CD4-positive, CD25-positive, alpha-beta regulatory T cell (primary cell): ENCODE results near the gene IGF1. TPM values are rescaled to one million over a fixed set of nuclear protein-coding genes. Genes with fewer than 3 reads are reported as not detected.

Experiments
- ATAC-seq, 2 donors: fragments of 150-1000 bp; cut with Tn5 transposase; one replicate each; pipeline ENCODE4 v1.10.0; 2021; ENCODE audit warnings: low read depth in 2 of 2, moderate number of reproducible peaks in 2 of 2, moderate library complexity in 1 of 2
- DNase-seq, 3 donors: peaks; one replicate each; pipeline versions ENCODE4 v3.0.0 to v3.0.0-alpha.2; 2012 to 2022; ENCODE audit warnings: mixed read lengths in 1 of 3
- H3K27ac ChIP-seq: one replicate; pipeline ENCODE4 v1.7.0; 2013; ENCODE audit warnings: mild to moderate bottlenecking, low read length; ENCODE audit not compliant: insufficient read depth, poor library complexity, severe bottlenecking
- H3K27me3 ChIP-seq: one replicate; pipeline ENCODE4 v1.7.0; 2013; ENCODE audit warnings: low read length; ENCODE audit not compliant: control insufficient read depth, insufficient read depth
- H3K36me3 ChIP-seq: one replicate; pipeline ENCODE4 v1.7.0; 2013; ENCODE audit warnings: mild to moderate bottlenecking, low read length, moderate library complexity; ENCODE audit not compliant: control insufficient read depth, insufficient read depth
- H3K4me1 ChIP-seq: 2 replicates; pipeline ENCODE4 v1.7.0; 2013; ENCODE audit warnings: mild to moderate bottlenecking, low read length; ENCODE audit not compliant: insufficient read depth, control insufficient read depth, poor library complexity, severe bottlenecking
- H3K4me3 ChIP-seq: one replicate; pipeline ENCODE4 v1.7.0; 2013; ENCODE audit warnings: low read depth, mild to moderate bottlenecking, low read length, moderate library complexity
- H3K9me3 ChIP-seq, 2 experiments: 1 replicate in 1 of 2; 2 replicates in 1 of 2; pipeline ENCODE4 v1.7.0; 2013; ENCODE audit warnings: low read length in 2 of 2, mild to moderate bottlenecking in 1 of 2, moderate library complexity in 1 of 2; ENCODE audit not compliant: control insufficient read depth in 2 of 2
- H3K27ac Mint-ChIP-seq, 3 donors: one replicate each; pipeline ENCODE4 v1.8.0; 2020 to 2022; ENCODE audit warnings: mild to moderate bottlenecking in 3 of 3, mixed read lengths in 3 of 3, moderate library complexity in 2 of 3
- H3K27me3 Mint-ChIP-seq: one replicate; pipeline ENCODE4 v1.8.0; 2022; ENCODE audit warnings: mild to moderate bottlenecking, mixed read lengths
- H3K36me3 Mint-ChIP-seq: one replicate; pipeline ENCODE4 v1.8.0; 2020; ENCODE audit warnings: mixed read lengths
- H3K4me1 Mint-ChIP-seq, 4 donors: one replicate each; pipeline ENCODE4 v1.8.0; 2020 to 2022; ENCODE audit warnings: mixed read lengths in 4 of 4, mild to moderate bottlenecking in 1 of 4
- H3K4me3 Mint-ChIP-seq, 4 donors: one replicate each; pipeline ENCODE4 v1.8.0; 2020 to 2022; ENCODE audit warnings: mild to moderate bottlenecking in 4 of 4, mixed read lengths in 4 of 4, moderate library complexity in 3 of 4
- H3K9me3 Mint-ChIP-seq, 7 donors: one replicate each; pipeline ENCODE4 v1.8.0; 2020 to 2022; ENCODE audit warnings: mixed read lengths in 7 of 7, mild to moderate bottlenecking in 3 of 7, moderate library complexity in 2 of 7
- polyA plus RNA-seq, 4 donors: library from polyadenylated mRNA; unstranded; fragments of 300-500 nt; fragmentation: Illumina TruSeq; gene quantifications; one replicate each; pipeline ENCODE4 v1.2.3, GENCODE V29; 2021
- total RNA-seq: library from RNA; stranded (reverse); gene quantifications from one replicate; pipeline ENCODE4 v1.2.3, GENCODE V29; 2022

Gene IGF1
- total and polyA plus RNA-seq, 5 donors from 2014 or later, result not detected

GRCh38 chr12:102433304-102433703 lies 47.1 kb downstream of the IGF1 start:
- no peaks in the 10 kb centered on the region for H3K4me1 ChIP-seq
- Mint-ChIP-seq H3K36me3 (no peaks in the 10 kb centered on the region), H3K9me3 (peaks cover 0 to 6% (median 0%) of the 10 kb centered on the region in 7 donors), H3K4me3 (no peak overlapping the region), H3K27me3 (no peaks in the 10 kb centered on the region), H3K27ac (no peak overlapping the region), H3K4me1 (no peaks in the 10 kb centered on the region)
- H3K9me3 ChIP-seq, result no peaks in the 10 kb centered on the region
- H3K4me3 ChIP-seq, result no peak overlapping the region
- no peaks in the 10 kb centered on the region for H3K27me3 ChIP-seq
- no peak overlapping the region for H3K27ac ChIP-seq
- no peaks in the 10 kb centered on the region for H3K36me3 ChIP-seq
- ATAC-seq (no peak), DNase-seq (no peak)

- Mint-ChIP-seq H3K9me3 (peaks cover 0 to 6% (median 0%) of the 10 kb centered on the region in 7 donors), H3K27me3 (no peaks in the 10 kb centered on the region), H3K27ac (no peak overlapping the region), H3K4me3 (no peak overlapping the region), H3K36me3 (no peaks in the 10 kb centered on the region), H3K4me1 (no peaks in the 10 kb centered on the region)
- no peaks in the 10 kb centered on the region for H3K9me3 ChIP-seq
- H3K27ac ChIP-seq, result no peak overlapping the region
- no peaks in the 10 kb centered on the region for H3K36me3 ChIP-seq
- H3K4me1 ChIP-seq, result no peaks in the 10 kb centered on the region
- DNase-seq (no peak), ATAC-seq (no peak)
- no peak overlapping the region for H3K4me3 ChIP-seq
- H3K27me3 ChIP-seq, result no peaks in the 10 kb centered on the region
Observed at GRCh38 chr12:102430661-102431060, 49.7 kb downstream of the IGF1 start.

GRCh38 chr12:102429211-102430154 lies 50.9 kb downstream of the IGF1 start:
- Mint-ChIP-seq H3K27me3 (no peaks in the 10 kb centered on the region), H3K36me3 (no peaks in the 10 kb centered on the region), H3K27ac (no peak overlapping the region), H3K4me1 (no peaks in the 10 kb centered on the region), H3K4me3 (no peak overlapping the region), H3K9me3 (peaks cover 0 to 8% (median 0%) of the 10 kb centered on the region in 7 donors)
- H3K27ac ChIP-seq, result no peak overlapping the region
- ATAC-seq (no peak), DNase-seq (no peak)
- H3K36me3 ChIP-seq, result no peaks in the 10 kb centered on the region
- H3K4me3 ChIP-seq, result no peak overlapping the region
- H3K27me3 ChIP-seq, result no peaks in the 10 kb centered on the region
- H3K4me1 ChIP-seq, result no peaks in the 10 kb centered on the region
- H3K9me3 ChIP-seq, result no peaks in the 10 kb centered on the region

- H3K4me3 ChIP-seq, result no peak overlapping the region
- Mint-ChIP-seq H3K4me1 (no peaks in the 10 kb centered on the region), H3K9me3 (peaks cover 0 to 8% (median 0%) of the 10 kb centered on the region in 7 donors), H3K27me3 (no peaks in the 10 kb centered on the region), H3K36me3 (no peaks in the 10 kb centered on the region), H3K4me3 (no peak overlapping the region), H3K27ac (no peak overlapping the region)
- peaks cover 0 to 2% of the 10 kb centered on the region in 2 experiments for H3K9me3 ChIP-seq
- ATAC-seq, result no peak
- no peaks in the 10 kb centered on the region for H3K4me1 ChIP-seq
- H3K27ac ChIP-seq, result no peak overlapping the region
- DNase-seq, result no peak
- H3K27me3 ChIP-seq, result no peaks in the 10 kb centered on the region
- no peaks in the 10 kb centered on the region for H3K36me3 ChIP-seq
Observed at GRCh38 chr12:102427543-102427941, 52.8 kb downstream of the IGF1 start.

GRCh38 chr12:102426599-102427542 lies 53.5 kb downstream of the IGF1 start:
- H3K27me3 ChIP-seq, result no peaks in the 10 kb centered on the region
- Mint-ChIP-seq H3K36me3 (no peaks in the 10 kb centered on the region), H3K27me3 (no peaks in the 10 kb centered on the region), H3K4me1 (no peaks in the 10 kb centered on the region), H3K27ac (no peak overlapping the region), H3K9me3 (peaks cover 0 to 8% (median 0%) of the 10 kb centered on the region in 7 donors), H3K4me3 (no peak overlapping the region)
- peaks cover 0 to 2% of the 10 kb centered on the region in 2 experiments for H3K9me3 ChIP-seq
- no peak for ATAC-seq
- no peak for DNase-seq
- H3K27ac ChIP-seq, result no peak overlapping the region
- H3K4me3 ChIP-seq, result no peak overlapping the region
- no peaks in the 10 kb centered on the region for H3K36me3 ChIP-seq
- H3K4me1 ChIP-seq, result no peaks in the 10 kb centered on the region

- Mint-ChIP-seq H3K27ac (no peak overlapping the region), H3K9me3 (peaks cover 0 to 2% (median 0%) of the 10 kb centered on the region in 7 donors), H3K36me3 (no peaks in the 10 kb centered on the region), H3K27me3 (no peaks in the 10 kb centered on the region), H3K4me3 (no peak overlapping the region), H3K4me1 (no peaks in the 10 kb centered on the region)
- Histone ChIP-seq H3K9me3 (peaks cover 0 to 2% of the 10 kb centered on the region in 2 experiments), H3K27ac (no peak overlapping the region), H3K27me3 (no peaks in the 10 kb centered on the region), H3K4me1 (no peaks in the 10 kb centered on the region), H3K4me3 (no peak overlapping the region), H3K36me3 (no peaks in the 10 kb centered on the region)
- DNase-seq (no peak), ATAC-seq (no peak)
Observed at GRCh38 chr12:102425109-102426039, 55.0 kb downstream of the IGF1 start.

GRCh38 chr12:102423462-102423861 lies 56.9 kb downstream of the IGF1 start:
- H3K27ac Mint-ChIP-seq, result no peak overlapping the region
- H3K4me1 ChIP-seq, result no peaks in the 10 kb centered on the region
- no peaks in the 10 kb centered on the region for H3K36me3 Mint-ChIP-seq
- DNase-seq (no peak), ATAC-seq (no peak)
- H3K27me3 ChIP-seq, result no peaks in the 10 kb centered on the region
- H3K36me3 ChIP-seq, result no peaks in the 10 kb centered on the region
- no peaks in the 10 kb centered on the region for H3K4me1 Mint-ChIP-seq
- H3K27me3 Mint-ChIP-seq, result no peaks in the 10 kb centered on the region
- H3K9me3 ChIP-seq, result peaks cover 0 to 2% of the 10 kb centered on the region in 2 experiments
- H3K4me3 Mint-ChIP-seq, result no peak overlapping the region
- no peak overlapping the region for H3K4me3 ChIP-seq
- H3K9me3 Mint-ChIP-seq, result peaks cover 0 to 4% (median 0%) of the 10 kb centered on the region in 7 donors
- no peak overlapping the region for H3K27ac ChIP-seq
